Uterus (tissue), 4 donors: Measurements from ENCODE around the gene TLE3. TPM values are rescaled to one million over a fixed set of nuclear protein-coding genes. Genes with fewer than 3 reads are reported as not detected.

ENCODE experiments used
- DNase-seq, 2 donors: peaks; one replicate each; pipeline ENCODE4 v3.0.0-alpha.2; 2019 to 2020
- H3K27ac ChIP-seq, 2 donors: fragments of 200-600 bp; sonication (generic); 1 replicate in 1 of 2; 2 replicates in 1 of 2; pipeline ENCODE4 v1.5.1; 2016 to 2018
- H3K27me3 ChIP-seq, 2 donors: fragments of 200-600 bp; sonication (generic); one replicate each; pipeline ENCODE4 v1.5.1; 2018 to 2019; ENCODE audit warnings: control low read depth in 1 of 2
- H3K36me3 ChIP-seq, 2 donors: fragments of 200-600 bp; sonication (generic); one replicate each; pipeline ENCODE4 v1.5.1; 2019; ENCODE audit warnings: control low read depth in 1 of 2
- H3K4me1 ChIP-seq, 2 donors: fragments of 200-600 bp; sonication (generic); one replicate each; pipeline ENCODE4 v1.5.1; 2018 to 2019; ENCODE audit warnings: control low read depth in 1 of 2
- H3K4me3 ChIP-seq, 2 donors: fragments of 200-600 bp; sonication (generic); 1 replicate in 1 of 2; 2 replicates in 1 of 2; pipeline ENCODE4 v1.5.1; 2018 to 2019; ENCODE audit warnings: mild to moderate bottlenecking in 1 of 2
- H3K9me3 ChIP-seq, 2 donors: fragments of 200-600 bp; sonication (generic); one replicate each; pipeline ENCODE4 v1.5.1; 2019; ENCODE audit warnings: control low read depth in 1 of 2
- CTCF ChIP-seq, 4 experiments: fragments of 200-600 bp in 2 of 4; fragments of 450-650 bp in 2 of 4; sonication (generic) in 2 of 4; IDR thresholded peaks; one replicate each; pipeline ENCODE4 v1.5.1; 2016 to 2019; ENCODE audit warnings: antibody characterized with exemption in 4 of 4, mild to moderate bottlenecking in 2 of 4, moderate library complexity in 1 of 4
- POLR2A ChIP-seq, 2 donors: fragments of 450-650 bp; IDR thresholded peaks; one replicate each; pipeline ENCODE4 v1.6.1; 2016; ENCODE audit warnings: antibody characterized with exemption in 2 of 2, mild to moderate bottlenecking in 1 of 2, moderate library complexity in 1 of 2
- intact Hi-C: fragments of 100-400 bp; cut with DNase I; formaldehyde crosslinking; loops from one replicate; pipeline ENCODE4 v1.15.1; 2023; ENCODE audit warnings: low total_unique reads
- total RNA-seq, 4 donors: library from RNA; depleted of rRNA in 3 of 4; stranded (reverse); fragments of >200 nt in 3 of 4; gene quantifications; one replicate each; pipeline versions ENCODE4 v1.1.0 to v1.2.4, GENCODE V29; 2014 to 2023
- donor health status: DM: yes; HTN: yes; CAD: no.

The TLE3 gene
- total RNA-seq, 4 donors from 2014 or later: 7.4 to 244 (median 49.4) TPM

GRCh38 chr15:70035719-70036077 lies 62.0 kb downstream of the TLE3 start:
- Histone ChIP-seq H3K4me3 (no peak overlapping the region), H3K36me3 (no peaks in the 10 kb centered on the region), H3K9me3 (no peaks in the 10 kb centered on the region), H3K4me1 (peaks cover 0 to 7% of the 10 kb centered on the region in 2 donors), H3K27me3 (no peaks in the 10 kb centered on the region), H3K27ac (no peak overlapping the region)
- TF ChIP-seq POLR2A (IDR thresholded peaks at IDR 0.05): no peak
- TF ChIP-seq CTCF (IDR thresholded peaks at IDR 0.05): no peak
- DNase-seq: no peak
- intact Hi-C loops: no loop called here

- no peak for DNase-seq
These were observed 62.5 kb downstream of the TLE3 start for GRCh38 chr15:70035051-70035718.

DNA sequence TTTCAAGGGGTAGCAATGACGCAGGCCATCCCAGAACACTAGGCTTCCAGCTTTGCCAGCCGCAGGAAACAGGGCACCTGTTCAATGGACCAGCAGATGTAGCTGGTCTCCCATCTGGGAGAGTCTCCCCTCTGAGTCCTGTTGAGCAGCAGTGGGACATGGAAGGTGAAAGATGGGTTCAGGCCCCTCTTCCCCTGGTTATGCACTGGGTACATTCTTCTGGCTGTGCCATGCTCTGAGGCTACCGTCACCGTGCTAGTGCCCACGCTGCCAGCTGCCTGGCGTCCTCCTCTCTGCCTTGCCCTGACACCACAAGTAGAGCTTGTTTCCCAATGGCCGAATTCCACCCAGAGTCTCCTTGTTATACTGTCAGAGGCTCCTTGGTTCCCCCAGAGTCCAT lies 63.1 kb downstream of the TLE3 start:
- Histone ChIP-seq H3K27ac (no peak overlapping the region), H3K4me1 (peaks cover 0 to 7% of the 10 kb centered on the region in 2 donors), H3K27me3 (no peaks in the 10 kb centered on the region), H3K4me3 (no peak overlapping the region), H3K36me3 (no peaks in the 10 kb centered on the region), H3K9me3 (no peaks in the 10 kb centered on the region)
- no peak for DNase-seq
- intact Hi-C loops: no loop called here
- TF ChIP-seq POLR2A (IDR thresholded peaks at IDR 0.05) (no peak), CTCF (IDR thresholded peaks at IDR 0.05) (no peak)

More at GRCh38 chr15:70035051-70035718, 62.5 kb downstream of the TLE3 start:
- Histone ChIP-seq H3K36me3 (no peaks in the 10 kb centered on the region), H3K27ac (no peak overlapping the region), H3K4me1 (peaks cover 0 to 7% of the 10 kb centered on the region in 2 donors), H3K27me3 (no peaks in the 10 kb centered on the region), H3K4me3 (no peak overlapping the region), H3K9me3 (no peaks in the 10 kb centered on the region)
- TF ChIP-seq POLR2A (IDR thresholded peaks at IDR 0.05) (no peak), CTCF (IDR thresholded peaks at IDR 0.05) (no peak)
- intact Hi-C loops: no loop called here

- H3K4me1 ChIP-seq: peaks cover 0 to 7% of the 10 kb centered on the region in 2 donors
- DNase-seq: no peak
- H3K9me3 ChIP-seq: no peaks in the 10 kb centered on the region
- H3K36me3 ChIP-seq: no peaks in the 10 kb centered on the region
- H3K27me3 ChIP-seq: no peaks in the 10 kb centered on the region
- no peak overlapping the region for H3K27ac ChIP-seq
- intact Hi-C loops: no loop called here
- no peak overlapping the region for H3K4me3 ChIP-seq
- TF ChIP-seq CTCF (IDR thresholded peaks at IDR 0.05) (no peak), POLR2A (IDR thresholded peaks at IDR 0.05) (no peak)
These were observed 63.6 kb downstream of the TLE3 start for GRCh38 chr15:70034141-70034540.

DNA sequence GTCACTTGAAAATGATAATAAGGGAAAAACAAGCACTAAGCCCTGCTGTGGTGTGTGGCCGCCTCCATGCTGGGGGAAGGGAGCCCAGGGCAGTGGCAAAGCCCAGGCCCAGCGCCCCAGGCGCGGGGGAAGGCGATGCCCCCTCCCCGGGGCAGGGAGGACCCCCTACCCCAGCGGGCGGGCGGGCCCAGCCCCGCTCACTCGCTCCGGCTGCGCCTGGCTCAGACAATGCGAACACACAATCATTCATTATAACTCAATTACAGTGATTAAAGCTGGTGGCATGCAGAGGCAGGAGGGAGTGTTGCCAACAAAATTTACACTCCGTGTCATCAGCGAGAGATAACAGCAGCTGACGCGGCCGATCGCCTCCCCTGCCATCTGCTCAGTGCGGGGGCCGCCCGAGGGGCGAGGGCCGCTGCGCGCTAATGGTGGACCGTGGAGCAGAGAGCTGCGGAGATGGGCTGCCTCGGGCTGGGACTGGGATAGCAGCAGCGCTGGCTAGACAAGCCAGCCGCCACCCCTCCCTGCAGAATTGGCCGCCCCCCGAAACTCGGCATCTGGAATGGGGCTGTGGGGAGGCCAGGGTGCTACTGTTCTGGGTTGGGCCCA lies 64.1 kb downstream of the TLE3 start:
- peak; percentile 39 to 41 for DNase-seq
- intact Hi-C loops: no loop called here

More for the DNA sequence above, 64.1 kb downstream of the TLE3 start:
- Histone ChIP-seq H3K27ac (no peak overlapping the region), H3K27me3 (no peaks in the 10 kb centered on the region), H3K36me3 (no peaks in the 10 kb centered on the region), H3K9me3 (no peaks in the 10 kb centered on the region), H3K4me1 (peaks cover 0 to 7% of the 10 kb centered on the region in 2 donors), H3K4me3 (no peak overlapping the region)
- TF ChIP-seq POLR2A (IDR thresholded peaks at IDR 0.05): no peak
- TF ChIP-seq CTCF (IDR thresholded peaks at IDR 0.05): no peak
